Upper lobe of left lung (tissue), 6 donors: ENCODE measurements around the gene SEMA6A. TPM values are rescaled to one million over a fixed set of nuclear protein-coding genes. Genes with fewer than 3 reads are reported as not detected.
"Not testable (repeated sequence)": the region's sequence is repeated elsewhere in the genome, so short reads cannot be mapped to it uniquely, and the experiment has no call there.

Source experiments
- ATAC-seq, 2 donors: fragments of 200-7000 bp; cut with Tn5 transposase; one replicate each; pipeline ENCODE4 v1.9.1; 2022; ENCODE audit warnings: mild to moderate bottlenecking in 2 of 2, moderate library complexity in 2 of 2; ENCODE audit not compliant: low FRiP score in 2 of 2
- DNase-seq, 2 donors: peaks; one replicate each; pipeline ENCODE4 v3.0.0-alpha.2; 2019 to 2020
- H3K27ac ChIP-seq, 4 donors: fragments of 200-600 bp; sonication (generic); one replicate each; pipeline ENCODE4 v1.5.1; 2016 to 2019
- H3K27me3 ChIP-seq, 4 donors: fragments of 200-600 bp; sonication (generic); one replicate each; pipeline ENCODE4 v1.5.1; 2017 to 2019
- H3K36me3 ChIP-seq, 4 donors: fragments of 200-600 bp; sonication (generic); one replicate each; pipeline ENCODE4 v1.5.1; 2016 to 2019
- H3K4me1 ChIP-seq, 4 donors: fragments of 200-600 bp; sonication (generic); one replicate each; pipeline ENCODE4 v1.5.1; 2018 to 2019
- H3K4me3 ChIP-seq, 4 donors: fragments of 200-600 bp; sonication (generic); one replicate each; pipeline ENCODE4 v1.5.1; 2017 to 2019; ENCODE audit warnings: mild to moderate bottlenecking in 2 of 4, moderate library complexity in 1 of 4
- H3K9me3 ChIP-seq, 4 donors: fragments of 200-600 bp; sonication (generic); one replicate each; pipeline ENCODE4 v1.5.1; 2018 to 2019
- EP300 ChIP-seq, 4 donors: sonication (generic); formaldehyde crosslinking; IDR thresholded peaks; one replicate each; pipeline ENCODE4 v1.5.1; 2017; ENCODE audit warnings: antibody characterized with exemption in 4 of 4, control low read depth in 2 of 4
- POLR2A ChIP-seq, 4 donors: fragments of 450-650 bp; IDR thresholded peaks; one replicate each; pipeline ENCODE4 v1.5.1; 2016 to 2017; ENCODE audit warnings: antibody characterized with exemption in 4 of 4, mild to moderate bottlenecking in 2 of 4
- POLR2AphosphoS5 ChIP-seq, 2 donors: sonication (generic); formaldehyde crosslinking; IDR thresholded peaks; one replicate each; pipeline ENCODE4 v1.5.1; 2017; ENCODE audit warnings: antibody characterized with exemption in 2 of 2
- WGBS, 2 donors: methylation state at CpG; one replicate each; pipeline ENCODE4 v1.1.5; 2017 to 2018; 5-methylcytosine and 5-hydroxymethylcytosine counted together
- total RNA-seq, 6 donors: library from RNA; depleted of rRNA in 4 of 6; stranded (reverse); fragments of >200 nt in 4 of 6; gene quantifications; one replicate each; pipeline versions ENCODE4 v1.1.0 to v1.2.1, GENCODE V29; 2016 to 2021
- TF ChIP-seq, protein P1 (sequence below), 6 experiments: fragments of 450-650 bp in 4 of 6; fragments of 200-600 bp in 2 of 6; sonication (generic) in 2 of 6; IDR thresholded peaks; one replicate each; pipeline ENCODE4 v1.5.1; 2016 to 2019; ENCODE audit warnings: antibody characterized with exemption in 6 of 6
- donor health status: DM: no; HTN: no; CAD: no; lungs with moderate emphysema.
- donor health status: DM: no; HTN: yes; CAD: no; lungs with severe emphysema.

Gene SEMA6A
- total RNA-seq, 6 donors from 2014 or later = 17.1 to 66.5 (median 26.9) TPM

DNA sequence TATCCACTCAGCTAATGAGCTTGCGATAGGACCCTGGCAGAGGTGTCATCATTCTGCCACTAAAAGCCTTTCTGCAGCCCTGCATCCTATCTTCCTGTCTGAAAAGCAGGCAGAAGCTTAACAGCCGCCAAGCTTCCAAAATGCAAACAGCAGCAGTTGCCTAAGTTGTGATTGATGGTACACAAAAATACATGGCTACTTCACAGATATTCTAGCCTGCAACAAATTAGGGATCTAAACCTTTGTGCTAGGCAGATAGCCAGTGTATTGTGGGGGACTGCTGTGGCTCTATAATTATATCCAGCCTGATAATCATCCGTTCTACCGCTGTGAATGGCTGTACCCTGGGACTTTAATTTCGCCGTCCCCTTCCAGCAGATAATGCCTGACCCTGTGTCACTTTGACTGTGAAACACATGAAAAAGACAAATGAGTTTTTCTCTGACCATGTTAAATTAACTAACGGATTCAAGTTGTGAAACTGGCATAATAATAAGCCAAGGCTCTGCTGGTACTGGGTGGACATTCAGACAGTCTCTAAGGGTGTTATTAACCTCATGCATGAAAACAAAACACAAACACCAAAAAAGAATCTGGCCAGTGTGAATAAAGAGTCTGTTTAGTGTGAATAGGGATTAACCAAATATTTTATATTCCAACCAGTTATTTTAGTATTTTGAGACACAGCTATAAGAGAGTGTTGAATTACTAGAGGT lies 45.9 kb downstream of the SEMA6A start:
- H3K36me3 ChIP-seq = no peaks in the 10 kb centered on the region
- TF ChIP-seq POLR2A (IDR thresholded peaks at IDR 0.05) = no peak
- no peak for TF ChIP-seq EP300 (IDR thresholded peaks at IDR 0.05)
- no peak for TF ChIP-seq POLR2AphosphoS5 (IDR thresholded peaks at IDR 0.05)
- TF ChIP-seq, protein P1, sequence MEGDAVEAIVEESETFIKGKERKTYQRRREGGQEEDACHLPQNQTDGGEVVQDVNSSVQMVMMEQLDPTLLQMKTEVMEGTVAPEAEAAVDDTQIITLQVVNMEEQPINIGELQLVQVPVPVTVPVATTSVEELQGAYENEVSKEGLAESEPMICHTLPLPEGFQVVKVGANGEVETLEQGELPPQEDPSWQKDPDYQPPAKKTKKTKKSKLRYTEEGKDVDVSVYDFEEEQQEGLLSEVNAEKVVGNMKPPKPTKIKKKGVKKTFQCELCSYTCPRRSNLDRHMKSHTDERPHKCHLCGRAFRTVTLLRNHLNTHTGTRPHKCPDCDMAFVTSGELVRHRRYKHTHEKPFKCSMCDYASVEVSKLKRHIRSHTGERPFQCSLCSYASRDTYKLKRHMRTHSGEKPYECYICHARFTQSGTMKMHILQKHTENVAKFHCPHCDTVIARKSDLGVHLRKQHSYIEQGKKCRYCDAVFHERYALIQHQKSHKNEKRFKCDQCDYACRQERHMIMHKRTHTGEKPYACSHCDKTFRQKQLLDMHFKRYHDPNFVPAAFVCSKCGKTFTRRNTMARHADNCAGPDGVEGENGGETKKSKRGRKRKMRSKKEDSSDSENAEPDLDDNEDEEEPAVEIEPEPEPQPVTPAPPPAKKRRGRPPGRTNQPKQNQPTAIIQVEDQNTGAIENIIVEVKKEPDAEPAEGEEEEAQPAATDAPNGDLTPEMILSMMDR (IDR thresholded peaks at IDR 0.05) = no peak
- 56 to 64% methylated on average over 6 to 7 of the region's 7 CpGs for WGBS, 2 donors
- H3K9me3 ChIP-seq = no peaks in the 10 kb centered on the region
- no peak overlapping the region for H3K27ac ChIP-seq
- no peaks in the 10 kb centered on the region for H3K27me3 ChIP-seq
- H3K4me3 ChIP-seq = no peak overlapping the region
- H3K4me1 ChIP-seq = peaks cover 0 to 9% (median 4%) of the 10 kb centered on the region in 4 donors
- DNase-seq (no peak), ATAC-seq (no peak)

DNA sequence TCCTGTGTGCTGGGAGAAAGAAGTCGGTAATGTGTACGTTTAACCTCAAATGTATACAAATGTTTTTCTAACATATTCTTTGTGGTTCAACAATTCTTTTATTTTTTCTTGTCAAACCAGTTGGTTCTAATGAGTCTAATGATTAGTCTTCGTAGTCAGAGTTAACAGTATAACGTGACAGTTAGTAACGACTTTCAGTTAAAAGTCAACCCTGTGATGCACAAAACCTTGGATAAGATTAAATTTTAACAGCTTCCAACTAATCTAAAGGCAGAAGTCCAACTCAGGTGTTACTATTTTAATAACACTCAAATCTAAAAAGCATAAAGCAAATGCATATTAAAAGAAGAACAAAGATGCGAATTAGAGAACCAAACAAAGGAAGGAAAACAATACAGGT lies 47.0 kb downstream of the SEMA6A start:
- H3K4me3 ChIP-seq = no peak overlapping the region
- no peak for TF ChIP-seq POLR2A (IDR thresholded peaks at IDR 0.05)
- TF ChIP-seq, protein P1 (IDR thresholded peaks at IDR 0.05) = no peak
- TF ChIP-seq POLR2AphosphoS5 (IDR thresholded peaks at IDR 0.05) = no peak
- no peak for TF ChIP-seq EP300 (IDR thresholded peaks at IDR 0.05)
- ATAC-seq (no peak), DNase-seq (no peak)
- no peaks in the 10 kb centered on the region for H3K9me3 ChIP-seq
- WGBS, 2 donors = 76 to 81% methylated on average over 6 of the region's 6 CpGs
- no peaks in the 10 kb centered on the region for H3K27me3 ChIP-seq
- H3K27ac ChIP-seq = no peak overlapping the region
- H3K4me1 ChIP-seq = peaks cover 0 to 2% (median under 1%) of the 10 kb centered on the region in 4 donors
- no peaks in the 10 kb centered on the region for H3K36me3 ChIP-seq

DNA sequence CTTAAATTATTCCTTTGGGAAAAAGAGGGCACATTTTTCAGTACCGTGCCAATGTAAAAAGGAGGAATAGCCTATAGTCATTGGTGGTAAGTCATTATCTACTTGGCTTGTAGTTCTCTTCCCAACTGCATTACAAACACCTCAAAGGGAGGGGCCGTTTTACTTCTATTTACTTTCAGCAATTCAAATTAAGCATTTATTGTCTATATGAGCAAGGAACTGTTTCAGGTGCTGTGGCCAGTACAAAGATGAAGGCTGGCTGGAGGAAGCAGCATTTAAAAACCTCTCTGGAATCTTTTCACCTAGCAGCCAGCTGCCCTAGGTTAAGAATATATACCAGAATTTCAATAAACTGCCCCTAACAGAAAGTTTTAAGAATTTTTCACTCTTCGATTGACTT lies 48.9 kb downstream of the SEMA6A start:
- WGBS, 2 donors = 82% methylated on average over 3 of the region's 3 CpGs
- Histone ChIP-seq H3K36me3 (no peaks in the 10 kb centered on the region), H3K9me3 (no peaks in the 10 kb centered on the region), H3K27ac (no peak overlapping the region), H3K4me1 (peaks cover 0 to 5% (median 1%) of the 10 kb centered on the region in 4 donors), H3K4me3 (no peak overlapping the region), H3K27me3 (no peaks in the 10 kb centered on the region)
- ATAC-seq = no peak
- no peak for DNase-seq
- TF ChIP-seq, protein P1 (IDR thresholded peaks at IDR 0.05) = no peak
- TF ChIP-seq POLR2A (IDR thresholded peaks at IDR 0.05) (no peak), EP300 (IDR thresholded peaks at IDR 0.05) (no peak), POLR2AphosphoS5 (IDR thresholded peaks at IDR 0.05) (no peak)

DNA sequence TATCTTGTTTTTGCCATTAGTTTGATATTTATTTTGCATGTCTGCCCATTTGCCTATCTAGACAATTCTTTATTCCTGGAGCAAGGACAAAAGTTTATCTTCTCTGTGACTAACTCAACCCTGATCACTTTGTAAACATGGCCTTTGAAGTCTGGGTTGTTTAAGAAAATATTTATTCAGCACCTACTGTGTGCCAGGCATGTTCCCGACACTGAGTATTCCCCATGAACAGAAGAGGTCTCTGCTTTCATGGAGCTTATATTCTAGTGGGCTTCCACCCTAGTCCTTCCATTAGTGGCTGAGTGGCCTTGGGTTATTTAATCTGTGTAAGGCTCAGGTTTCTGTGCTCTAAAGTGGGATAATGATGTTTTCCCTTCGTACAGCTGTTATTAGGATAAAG lies 49.7 kb downstream of the SEMA6A start:
- Histone ChIP-seq H3K4me1 (peaks cover 0 to 5% (median 1%) of the 10 kb centered on the region in 4 donors), H3K4me3 (no peak overlapping the region), H3K36me3 (no peaks in the 10 kb centered on the region), H3K27ac (no peak overlapping the region), H3K27me3 (no peaks in the 10 kb centered on the region), H3K9me3 (no peaks in the 10 kb centered on the region)
- no peak for TF ChIP-seq EP300 (IDR thresholded peaks at IDR 0.05)
- TF ChIP-seq POLR2A (IDR thresholded peaks at IDR 0.05) = no peak
- no peak for TF ChIP-seq POLR2AphosphoS5 (IDR thresholded peaks at IDR 0.05)
- DNase-seq = no peak
- ATAC-seq = no peak
- WGBS, 2 donors = 64 to 70% methylated on average over 2 of the region's 2 CpGs

DNA sequence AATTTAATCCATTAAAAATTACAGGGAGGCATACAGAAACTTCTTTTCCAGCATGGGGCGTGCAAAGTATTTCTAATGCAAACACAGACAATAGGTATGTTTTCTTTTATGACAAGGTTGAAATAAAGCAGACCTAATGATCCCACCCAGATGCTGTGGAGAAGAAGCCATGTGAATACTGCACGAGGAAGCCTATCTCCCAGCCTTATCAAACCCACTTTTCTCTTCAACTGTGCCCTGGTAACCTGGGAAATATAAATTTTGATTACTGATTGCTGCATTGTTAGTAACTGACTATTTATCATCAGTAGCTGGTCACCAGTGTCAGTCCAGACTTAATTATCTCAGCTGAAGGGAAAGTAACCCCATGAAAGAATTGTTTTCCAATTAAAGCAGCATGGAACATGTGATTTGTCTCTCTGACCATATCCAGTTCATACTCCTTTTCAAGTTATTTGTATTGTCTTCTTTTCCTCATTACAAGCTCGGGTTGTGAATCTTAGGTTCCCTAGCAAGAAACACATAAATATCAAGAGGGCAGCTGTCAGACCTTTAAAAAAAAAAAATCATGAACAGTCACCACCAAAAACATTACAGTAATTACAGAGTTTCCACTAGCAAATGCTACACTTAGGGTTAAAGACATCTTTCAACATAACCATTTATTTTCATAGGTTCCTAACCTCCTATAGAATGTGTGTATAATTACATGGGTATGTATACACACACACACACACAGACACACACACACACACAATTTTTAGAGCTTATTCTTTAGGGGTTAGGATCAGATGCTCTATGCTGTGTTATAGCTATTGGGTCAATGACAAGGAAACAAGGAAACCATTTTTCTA lies 50.3 kb downstream of the SEMA6A start:
- WGBS, 2 donors = 68 to 81% methylated on average over 3 of the region's 3 CpGs
- DNase-seq (no peak), ATAC-seq (no peak)
- no peak overlapping the region for H3K27ac ChIP-seq
- no peaks in the 10 kb centered on the region for H3K27me3 ChIP-seq
- no peak for TF ChIP-seq EP300 (IDR thresholded peaks at IDR 0.05)
- TF ChIP-seq POLR2AphosphoS5 (IDR thresholded peaks at IDR 0.05) = no peak
- TF ChIP-seq, protein P1 (IDR thresholded peaks at IDR 0.05) = no peak
- no peaks in the 10 kb centered on the region for H3K9me3 ChIP-seq
- H3K4me3 ChIP-seq = no peak overlapping the region
- peaks cover 0 to 5% (median 1%) of the 10 kb centered on the region in 4 donors for H3K4me1 ChIP-seq
- H3K36me3 ChIP-seq = no peaks in the 10 kb centered on the region

DNA sequence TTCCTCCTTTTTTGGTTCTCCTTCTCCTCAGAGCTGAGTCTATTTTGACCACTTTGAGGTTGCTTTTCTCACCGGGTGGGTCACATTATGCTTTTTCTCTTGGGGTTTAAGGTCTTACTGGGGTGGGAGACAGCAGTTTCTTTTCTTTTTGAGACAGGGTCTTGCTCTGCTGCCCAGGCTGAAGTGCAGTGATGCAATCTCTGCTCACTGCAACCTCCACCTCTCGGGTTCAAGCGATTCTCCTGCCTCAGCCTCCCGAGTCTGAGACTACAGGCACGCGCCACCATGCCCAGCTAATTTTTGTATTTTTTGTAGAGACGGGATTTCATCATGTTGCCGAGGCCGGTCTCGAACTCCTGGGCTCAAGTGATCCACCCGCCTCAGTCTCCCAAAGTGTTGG lies 51.4 kb downstream of the SEMA6A start:
- not testable (repeated sequence) for DNase-seq, H3K27me3 ChIP-seq, H3K4me1 ChIP-seq, ATAC-seq, H3K4me3 ChIP-seq, H3K27ac ChIP-seq, H3K36me3 ChIP-seq, H3K9me3 ChIP-seq
- WGBS, 2 donors = 93 to 96% methylated on average over 11 of the region's 11 CpGs
